Stomach (tissue), 4 donors: ENCODE results near the gene MMP13.

Experiments used
- POLR2A ChIP-seq, 4 donors: fragments of 450-650 bp; IDR thresholded peaks; one replicate each; pipeline ENCODE4 v1.6.1; 2016; ENCODE audit warnings: antibody characterized with exemption in 4 of 4, control low read depth in 2 of 4, mild to moderate bottlenecking in 1 of 4, moderate library complexity in 1 of 4
- TF ChIP-seq, protein P1 (sequence below), 7 experiments: fragments of 450-650 bp in 4 of 7; fragments of 200-600 bp in 3 of 7; sonication (generic) in 3 of 7; IDR thresholded peaks; one replicate each; pipeline ENCODE4 v1.5.1; 2016 to 2019; ENCODE audit warnings: antibody characterized with exemption in 7 of 7, control low read depth in 2 of 7, mild to moderate bottlenecking in 1 of 7

DNA sequence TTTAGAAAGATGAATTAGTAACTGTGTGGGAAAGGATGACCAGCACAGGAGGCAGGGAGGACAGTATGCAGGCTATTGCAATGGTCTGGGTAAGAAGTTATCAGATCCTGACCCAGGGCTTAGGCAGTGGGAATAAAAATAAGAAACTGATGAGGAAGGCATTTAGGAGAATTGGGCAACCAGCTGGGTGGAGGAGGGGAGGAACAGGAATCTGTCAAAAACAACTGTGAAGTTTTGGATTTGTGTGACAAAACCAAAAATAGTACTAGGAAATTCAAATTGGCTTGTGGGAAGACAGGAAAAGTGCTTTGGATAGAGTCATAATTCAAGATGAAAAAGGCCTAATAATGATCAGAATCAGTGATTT is 27.9 kb downstream of the MMP13 start:
- TF ChIP-seq, protein P1, sequence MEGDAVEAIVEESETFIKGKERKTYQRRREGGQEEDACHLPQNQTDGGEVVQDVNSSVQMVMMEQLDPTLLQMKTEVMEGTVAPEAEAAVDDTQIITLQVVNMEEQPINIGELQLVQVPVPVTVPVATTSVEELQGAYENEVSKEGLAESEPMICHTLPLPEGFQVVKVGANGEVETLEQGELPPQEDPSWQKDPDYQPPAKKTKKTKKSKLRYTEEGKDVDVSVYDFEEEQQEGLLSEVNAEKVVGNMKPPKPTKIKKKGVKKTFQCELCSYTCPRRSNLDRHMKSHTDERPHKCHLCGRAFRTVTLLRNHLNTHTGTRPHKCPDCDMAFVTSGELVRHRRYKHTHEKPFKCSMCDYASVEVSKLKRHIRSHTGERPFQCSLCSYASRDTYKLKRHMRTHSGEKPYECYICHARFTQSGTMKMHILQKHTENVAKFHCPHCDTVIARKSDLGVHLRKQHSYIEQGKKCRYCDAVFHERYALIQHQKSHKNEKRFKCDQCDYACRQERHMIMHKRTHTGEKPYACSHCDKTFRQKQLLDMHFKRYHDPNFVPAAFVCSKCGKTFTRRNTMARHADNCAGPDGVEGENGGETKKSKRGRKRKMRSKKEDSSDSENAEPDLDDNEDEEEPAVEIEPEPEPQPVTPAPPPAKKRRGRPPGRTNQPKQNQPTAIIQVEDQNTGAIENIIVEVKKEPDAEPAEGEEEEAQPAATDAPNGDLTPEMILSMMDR (IDR thresholded peaks at IDR 0.05) = no peak
- no peak for TF ChIP-seq POLR2A (IDR thresholded peaks at IDR 0.05)
